HepG2 (cell line): ENCODE results near the gene CNPPD1. TPM values are rescaled to one million over a fixed set of nuclear protein-coding genes. Genes with fewer than 3 reads are reported as not detected.

Experiments used
- ATF7-NPFF ChIP-seq: sonication (generic); formaldehyde crosslinking; IDR thresholded peaks from 2 replicates; pipeline ENCODE4 v1.8.1; 2023; ENCODE audit warnings: mild to moderate bottlenecking, low read depth, missing genetic modification reagents, moderate library complexity
- CC2D1A ChIP-seq: sonication (generic); formaldehyde crosslinking; IDR thresholded peaks from 2 replicates; pipeline ENCODE4 v1.8.1; 2023; ENCODE audit warnings: mild to moderate bottlenecking, missing genetic modification reagents
- CENPT ChIP-seq: sonication (generic); formaldehyde crosslinking; IDR thresholded peaks from 2 replicates; pipeline ENCODE4 v1.8.0; 2022; ENCODE audit warnings: low read depth, mild to moderate bottlenecking, moderate library complexity, missing genetic modification reagents
- ELF4 ChIP-seq: sonication (generic); formaldehyde crosslinking; IDR thresholded peaks from 2 replicates; pipeline ENCODE4 v1.5.0; 2020; ENCODE audit warnings: missing genetic modification reagents, mild to moderate bottlenecking, moderate library complexity, borderline replicate concordance
- HOXA3 ChIP-seq: sonication (generic); formaldehyde crosslinking; IDR thresholded peaks from 2 replicates; pipeline ENCODE4 v1.5.0; 2020; ENCODE audit warnings: missing genetic modification reagents
- JARID2 ChIP-seq: sonication (generic); formaldehyde crosslinking; IDR thresholded peaks from 2 replicates; pipeline ENCODE4 v1.8.1; 2023; ENCODE audit warnings: missing genetic modification reagents, inconsistent platforms; ENCODE audit not compliant: insufficient replicate concordance
- MAFF ChIP-seq: IDR thresholded peaks from 2 replicates; pipeline ENCODE4 v1.6.1; 2011; ENCODE audit warnings: low read depth, low read length, improper control_type of control experiment
- NRL ChIP-seq: sonication (generic); formaldehyde crosslinking; IDR thresholded peaks from 2 replicates; pipeline ENCODE4 v1.5.0; 2020; ENCODE audit warnings: missing genetic modification reagents, mild to moderate bottlenecking, moderate library complexity, borderline replicate concordance
- POGZ ChIP-seq: sonication (generic); formaldehyde crosslinking; IDR thresholded peaks from 2 replicates; pipeline ENCODE4 v1.4.0; 2020; ENCODE audit warnings: mild to moderate bottlenecking, missing genetic modification reagents
- PPARG ChIP-seq: conservative IDR thresholded peaks from 2 replicates; pipeline ENCODE4 v1.6.1; 2016; ENCODE audit warnings: missing biosample characterization, missing genetic modification reagents
- RFXAP ChIP-seq: sonication (generic); formaldehyde crosslinking; IDR thresholded peaks from 2 replicates; pipeline ENCODE4 v1.4.0; 2020; ENCODE audit warnings: missing genetic modification reagents, borderline replicate concordance
- SMARCE1 ChIP-seq: fragments of 450-650 bp; IDR thresholded peaks from 2 replicates; pipeline ENCODE4 v1.6.1; 2017; ENCODE audit warnings: borderline replicate concordance
- SSRP1 ChIP-seq: IDR thresholded peaks from 2 replicates; pipeline ENCODE4 v1.6.1; 2016; ENCODE audit warnings: control low read depth
- TBX2 ChIP-seq: sonication (generic); formaldehyde crosslinking; IDR thresholded peaks from 2 replicates; pipeline ENCODE4 v1.5.0; 2020; ENCODE audit warnings: missing genetic modification reagents, mild to moderate bottlenecking, borderline replicate concordance
- TEAD2 ChIP-seq: sonication (generic); formaldehyde crosslinking; IDR thresholded peaks from 2 replicates; pipeline ENCODE4 v1.9.0; 2021; ENCODE audit warnings: missing genetic modification reagents
- ZBTB38 ChIP-seq: sonication (generic); formaldehyde crosslinking; IDR thresholded peaks from 2 replicates; pipeline ENCODE4 v1.5.1; 2020; ENCODE audit warnings: mild to moderate bottlenecking, missing genetic modification reagents
- ZMAT3 ChIP-seq: sonication (generic); formaldehyde crosslinking; conservative IDR thresholded peaks from 2 replicates; pipeline ENCODE4 v1.7.0; 2021; ENCODE audit warnings: missing genetic modification reagents
- ZMYM3 ChIP-seq: sonication (generic); formaldehyde crosslinking; IDR thresholded peaks from 2 replicates; pipeline ENCODE4 v1.5.1; 2020; ENCODE audit warnings: mild to moderate bottlenecking, missing genetic modification reagents
- ZNF317 ChIP-seq: sonication (generic); formaldehyde crosslinking; IDR thresholded peaks from 2 replicates; pipeline ENCODE4 v1.5.0; 2020; ENCODE audit warnings: mild to moderate bottlenecking, missing genetic modification reagents
- ZNF326 ChIP-seq: sonication (generic); formaldehyde crosslinking; IDR thresholded peaks from 2 replicates; pipeline ENCODE4 v1.4.0; 2020; ENCODE audit warnings: missing genetic modification reagents, borderline replicate concordance
- ZNF331 ChIP-seq: sonication (generic); formaldehyde crosslinking; IDR thresholded peaks from 2 replicates; pipeline ENCODE4 v1.4.0; 2020; ENCODE audit warnings: missing genetic modification reagents
- ZSCAN25 ChIP-seq: sonication (generic); formaldehyde crosslinking; IDR thresholded peaks from 2 replicates; pipeline ENCODE4 v1.8.0; 2022; ENCODE audit warnings: mild to moderate bottlenecking, missing genetic modification reagents
- ZSCAN5A ChIP-seq: sonication (generic); formaldehyde crosslinking; IDR thresholded peaks from 2 replicates; pipeline ENCODE4 v1.8.0; 2022; ENCODE audit warnings: mild to moderate bottlenecking, missing genetic modification reagents, borderline replicate concordance
- polyA plus RNA-seq, 8 experiments: library from polyadenylated mRNA; depleted of rRNA in 3 of 8; stranded (reverse) in 7 of 8; unstranded in 1 of 8; fragments of >200 nt; fragmentation: Illumina TruSeq in 4 of 8; extraction: Trizol in 4 of 8; gene quantifications; 2 replicates each; pipeline versions ENCODE4 v1.2.1 to v1.2.3, GENCODE V29; 2011 to 2016; ENCODE audit warnings: low read depth in 4 of 8, missing spikeins in 1 of 8, mixed read lengths in 1 of 8; ENCODE audit not compliant: insufficient read depth in 1 of 8
- total RNA-seq, 5 experiments: library from RNA; depleted of rRNA; stranded (reverse); fragments of >200 nt; fragmentation: Illumina TruSeq; extraction: Trizol; gene quantifications; 2 replicates each; pipeline ENCODE4 v1.2.3, GENCODE V29; 2016; ENCODE audit warnings: low read depth in 1 of 5
- TF ChIP-seq, protein P1 (sequence below): fragments of 450-650 bp; IDR thresholded peaks from 2 replicates; pipeline ENCODE4 v1.6.1; 2017; ENCODE audit warnings: mild to moderate bottlenecking
- TF ChIP-seq, protein P2 (sequence below): IDR thresholded peaks from 2 replicates; pipeline ENCODE4 v1.6.1; 2012; ENCODE audit warnings: low read length, improper control_type of control experiment

The CNPPD1 gene
- total and polyA plus RNA-seq, 2 of the 13 experiments (the other 11 are each of a cell fraction or from before 2014, with no cell fraction given), result 35.5 to 49.4 TPM

DNA sequence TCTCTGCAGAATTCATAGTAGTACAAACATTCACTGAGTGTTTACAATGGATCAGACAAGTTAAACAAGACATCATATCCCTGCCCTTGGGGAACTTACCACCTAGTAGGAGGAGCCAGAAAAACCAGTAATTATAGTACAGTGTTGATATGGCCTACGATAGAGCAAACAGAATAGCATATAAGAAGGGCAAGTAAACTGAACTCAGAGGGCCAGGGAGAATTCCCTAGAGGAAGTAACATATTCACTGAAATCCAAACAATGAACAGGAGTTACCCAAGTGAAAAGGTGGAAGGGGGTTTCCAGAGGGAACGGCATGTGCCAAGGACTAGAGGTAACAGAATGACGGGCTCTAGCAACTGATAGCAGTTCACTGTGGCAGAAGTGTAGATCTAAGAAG, 50.2 kb downstream of the CNPPD1 start (continued):
- TF ChIP-seq CC2D1A (CRISPR knock-in tag) (no peak), ZSCAN5A (CRISPR knock-in tag) (no peak), SMARCE1 (no peak), POGZ (CRISPR knock-in tag) (no peak), ELF4 (no peak), HOXA3 (CRISPR knock-in tag) (no peak), ZNF317 (no peak), ZNF326 (no peak), ZSCAN25 (CRISPR knock-in tag) (0 out of 2 replicates have a peak, but pooled peaks have one; percentile 42), ZMYM3 (peak; percentile 68; the same call in 1 of the 2 replicates), ZMAT3 (no peak), TEAD2 (CRISPR knock-in tag) (no peak), TBX2 (CRISPR knock-in tag) (peak; percentile 74), NRL (CRISPR knock-in tag) (no peak), RFXAP (CRISPR knock-in tag) (no peak), SSRP1 (CRISPR knock-in tag) (no peak), MAFF (no peak), CENPT (CRISPR knock-in tag) (no peak), ATF7-NPFF (CRISPR knock-in tag) (no peak), ZBTB38 (CRISPR knock-in tag) (no peak), PPARG (CRISPR knock-in tag) (no peak; the same call in 1 of the 2 replicates), ZNF331 (CRISPR knock-in tag) (peak; percentile 17; the same call in 1 of the 2 replicates), JARID2 (CRISPR knock-in tag) (no peak)
- TF ChIP-seq, protein P1, sequence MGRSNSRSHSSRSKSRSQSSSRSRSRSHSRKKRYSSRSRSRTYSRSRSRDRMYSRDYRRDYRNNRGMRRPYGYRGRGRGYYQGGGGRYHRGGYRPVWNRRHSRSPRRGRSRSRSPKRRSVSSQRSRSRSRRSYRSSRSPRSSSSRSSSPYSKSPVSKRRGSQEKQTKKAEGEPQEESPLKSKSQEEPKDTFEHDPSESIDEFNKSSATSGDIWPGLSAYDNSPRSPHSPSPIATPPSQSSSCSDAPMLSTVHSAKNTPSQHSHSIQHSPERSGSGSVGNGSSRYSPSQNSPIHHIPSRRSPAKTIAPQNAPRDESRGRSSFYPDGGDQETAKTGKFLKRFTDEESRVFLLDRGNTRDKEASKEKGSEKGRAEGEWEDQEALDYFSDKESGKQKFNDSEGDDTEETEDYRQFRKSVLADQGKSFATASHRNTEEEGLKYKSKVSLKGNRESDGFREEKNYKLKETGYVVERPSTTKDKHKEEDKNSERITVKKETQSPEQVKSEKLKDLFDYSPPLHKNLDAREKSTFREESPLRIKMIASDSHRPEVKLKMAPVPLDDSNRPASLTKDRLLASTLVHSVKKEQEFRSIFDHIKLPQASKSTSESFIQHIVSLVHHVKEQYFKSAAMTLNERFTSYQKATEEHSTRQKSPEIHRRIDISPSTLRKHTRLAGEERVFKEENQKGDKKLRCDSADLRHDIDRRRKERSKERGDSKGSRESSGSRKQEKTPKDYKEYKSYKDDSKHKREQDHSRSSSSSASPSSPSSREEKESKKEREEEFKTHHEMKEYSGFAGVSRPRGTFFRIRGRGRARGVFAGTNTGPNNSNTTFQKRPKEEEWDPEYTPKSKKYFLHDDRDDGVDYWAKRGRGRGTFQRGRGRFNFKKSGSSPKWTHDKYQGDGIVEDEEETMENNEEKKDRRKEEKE, result no peak
- TF ChIP-seq, protein P2, sequence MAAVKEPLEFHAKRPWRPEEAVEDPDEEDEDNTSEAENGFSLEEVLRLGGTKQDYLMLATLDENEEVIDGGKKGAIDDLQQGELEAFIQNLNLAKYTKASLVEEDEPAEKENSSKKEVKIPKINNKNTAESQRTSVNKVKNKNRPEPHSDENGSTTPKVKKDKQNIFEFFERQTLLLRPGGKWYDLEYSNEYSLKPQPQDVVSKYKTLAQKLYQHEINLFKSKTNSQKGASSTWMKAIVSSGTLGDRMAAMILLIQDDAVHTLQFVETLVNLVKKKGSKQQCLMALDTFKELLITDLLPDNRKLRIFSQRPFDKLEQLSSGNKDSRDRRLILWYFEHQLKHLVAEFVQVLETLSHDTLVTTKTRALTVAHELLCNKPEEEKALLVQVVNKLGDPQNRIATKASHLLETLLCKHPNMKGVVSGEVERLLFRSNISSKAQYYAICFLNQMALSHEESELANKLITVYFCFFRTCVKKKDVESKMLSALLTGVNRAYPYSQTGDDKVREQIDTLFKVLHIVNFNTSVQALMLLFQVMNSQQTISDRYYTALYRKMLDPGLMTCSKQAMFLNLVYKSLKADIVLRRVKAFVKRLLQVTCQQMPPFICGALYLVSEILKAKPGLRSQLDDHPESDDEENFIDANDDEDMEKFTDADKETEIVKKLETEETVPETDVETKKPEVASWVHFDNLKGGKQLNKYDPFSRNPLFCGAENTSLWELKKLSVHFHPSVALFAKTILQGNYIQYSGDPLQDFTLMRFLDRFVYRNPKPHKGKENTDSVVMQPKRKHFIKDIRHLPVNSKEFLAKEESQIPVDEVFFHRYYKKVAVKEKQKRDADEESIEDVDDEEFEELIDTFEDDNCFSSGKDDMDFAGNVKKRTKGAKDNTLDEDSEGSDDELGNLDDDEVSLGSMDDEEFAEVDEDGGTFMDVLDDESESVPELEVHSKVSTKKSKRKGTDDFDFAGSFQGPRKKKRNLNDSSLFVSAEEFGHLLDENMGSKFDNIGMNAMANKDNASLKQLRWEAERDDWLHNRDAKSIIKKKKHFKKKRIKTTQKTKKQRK, result no peak
